ENCODE results near the gene C16orf54. TPM values are rescaled to one million over a fixed set of nuclear protein-coding genes. Genes with fewer than 3 reads are reported as not detected.
"Not testable (repeated sequence)": the region's sequence is repeated elsewhere in the genome, so short reads cannot be mapped to it uniquely, and the experiment has no call there.

The C16orf54 gene
- total RNA-seq, 2 experiments from 2014 or later, result 250 to 261 TPM

DNA sequence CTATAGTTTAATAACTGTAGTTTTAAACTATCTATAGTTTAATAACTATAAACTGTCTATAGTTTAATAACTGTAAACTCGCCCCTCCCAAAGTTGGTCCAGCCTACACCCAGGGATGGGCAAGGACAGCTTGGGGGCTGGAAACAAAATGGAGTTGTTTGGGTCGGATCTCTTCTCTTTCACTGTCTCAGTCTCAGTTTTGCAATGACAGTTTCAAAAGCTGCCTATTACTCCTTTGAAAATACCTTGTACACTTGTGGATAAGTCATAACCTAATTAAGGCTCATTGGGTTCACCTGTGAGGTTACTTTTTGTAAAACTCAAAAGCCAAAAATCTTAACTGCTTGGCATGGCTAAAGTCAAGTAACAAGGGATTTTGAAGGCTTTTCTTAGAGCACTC is 31.4 kb downstream of the C16orf54 start:
- Histone ChIP-seq H3K9me3 (ENCODE audit: control insufficient read depth in 1 of 2, insufficient read depth in 1 of 2, low read length in 2 of 2) (no peaks in the 10 kb centered on the region), H3K4me3 (ENCODE audit: low read length) (no peak overlapping the region), H3K4me1 (ENCODE audit: insufficient read depth, low read length) (peaks cover 9% of the 10 kb centered on the region), H3K36me3 (ENCODE audit: insufficient read depth, low read length) (no peaks in the 10 kb centered on the region), H3K27me3 (ENCODE audit: control insufficient read depth in 1 of 2, insufficient read depth in 2 of 2, low read length in 2 of 2) (no peaks in the 10 kb centered on the region), H3K27ac (ENCODE audit: low read depth in 1 of 2, low read length in 2 of 2) (no peak overlapping the region)
- Mint-ChIP-seq H3K27ac (no peak overlapping the region), H3K27me3 (no peaks in the 10 kb centered on the region), H3K9me3 (no peaks in the 10 kb centered on the region), H3K4me3 (no peak overlapping the region), H3K36me3 (ENCODE audit: low read depth) (no peaks in the 10 kb centered on the region), H3K4me1 (ENCODE audit: low read depth) (peaks cover 11% of the 10 kb centered on the region)
- DNase-seq (no peak), ATAC-seq (ENCODE audit: poor library complexity) (no peak)
- TF ChIP-seq, protein P1, sequence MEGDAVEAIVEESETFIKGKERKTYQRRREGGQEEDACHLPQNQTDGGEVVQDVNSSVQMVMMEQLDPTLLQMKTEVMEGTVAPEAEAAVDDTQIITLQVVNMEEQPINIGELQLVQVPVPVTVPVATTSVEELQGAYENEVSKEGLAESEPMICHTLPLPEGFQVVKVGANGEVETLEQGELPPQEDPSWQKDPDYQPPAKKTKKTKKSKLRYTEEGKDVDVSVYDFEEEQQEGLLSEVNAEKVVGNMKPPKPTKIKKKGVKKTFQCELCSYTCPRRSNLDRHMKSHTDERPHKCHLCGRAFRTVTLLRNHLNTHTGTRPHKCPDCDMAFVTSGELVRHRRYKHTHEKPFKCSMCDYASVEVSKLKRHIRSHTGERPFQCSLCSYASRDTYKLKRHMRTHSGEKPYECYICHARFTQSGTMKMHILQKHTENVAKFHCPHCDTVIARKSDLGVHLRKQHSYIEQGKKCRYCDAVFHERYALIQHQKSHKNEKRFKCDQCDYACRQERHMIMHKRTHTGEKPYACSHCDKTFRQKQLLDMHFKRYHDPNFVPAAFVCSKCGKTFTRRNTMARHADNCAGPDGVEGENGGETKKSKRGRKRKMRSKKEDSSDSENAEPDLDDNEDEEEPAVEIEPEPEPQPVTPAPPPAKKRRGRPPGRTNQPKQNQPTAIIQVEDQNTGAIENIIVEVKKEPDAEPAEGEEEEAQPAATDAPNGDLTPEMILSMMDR (IDR thresholded peaks at IDR 0.05), result no peak
- intact Hi-C loops (cut with DNase I, micrococcal nuclease), result no loop called here
- ChIA-PET CTCF (interaction anchor here (1.4 to 1.5 kb wide), 2 partner anchors 14 kb away, joined by 4 to 7 read pairs; no protein-coding TSS in a partner anchor), POLR2A (interaction anchor here (1.2 to 2.9 kb wide), 3 partner anchors 13 to 106 kb away, joined by 3 to 13 read pairs (median 8); partner anchors contain the start of genes KIF22 and MVP)

DNA sequence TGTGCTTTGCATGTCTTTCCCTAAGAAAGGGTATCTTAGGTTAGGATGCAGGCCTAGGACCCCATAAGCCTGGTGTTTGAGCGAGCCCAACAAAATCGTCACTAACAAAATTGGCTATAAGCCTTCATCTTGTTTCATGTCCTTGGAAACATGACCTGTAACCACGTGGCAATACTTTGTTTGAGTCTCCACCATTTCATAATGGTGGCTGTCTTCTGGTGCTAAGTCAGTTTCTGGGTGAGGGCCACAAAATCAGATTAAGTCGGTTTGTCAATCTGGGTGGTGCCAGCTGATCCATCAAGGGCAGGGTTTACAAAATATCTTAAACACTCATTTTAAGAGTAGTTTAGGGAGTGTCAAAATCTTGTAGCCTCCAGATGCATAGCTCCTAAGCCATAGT is 33.0 kb downstream of the C16orf54 start:
- no peak for ATAC-seq (ENCODE audit: poor library complexity)
- H3K4me3 Mint-ChIP-seq, result no peak overlapping the region
- ChIA-PET CTCF (interaction anchor here (0.9 to 1.7 kb wide), 6 partner anchors 9 to 78 kb away, joined by 3 to 6 read pairs (median 4); partner anchors contain the start of gene KIF22), POLR2A (interaction anchor here (2.0 to 4.5 kb wide), 2 partner anchors 12 to 26 kb away, joined by 8 to 41 read pairs; no protein-coding TSS in a partner anchor)
- Histone ChIP-seq H3K4me3 (ENCODE audit: low read length) (no peak overlapping the region), H3K27ac (ENCODE audit: low read depth in 1 of 2, low read length in 2 of 2) (no peak overlapping the region), H3K36me3 (ENCODE audit: insufficient read depth, low read length) (no peaks in the 10 kb centered on the region), H3K27me3 (ENCODE audit: control insufficient read depth in 1 of 2, insufficient read depth in 2 of 2, low read length in 2 of 2) (no peaks in the 10 kb centered on the region), H3K9me3 (ENCODE audit: control insufficient read depth in 1 of 2, insufficient read depth in 1 of 2, low read length in 2 of 2) (no peaks in the 10 kb centered on the region), H3K4me1 (ENCODE audit: insufficient read depth, low read length) (peaks cover 9% of the 10 kb centered on the region)
- no peaks in the 10 kb centered on the region for H3K27me3 Mint-ChIP-seq
- H3K4me1 Mint-ChIP-seq (ENCODE audit: low read depth), result peaks cover 11% of the 10 kb centered on the region
- TF ChIP-seq, protein P1 (IDR thresholded peaks at IDR 0.05), result no peak
- no peak for DNase-seq
- H3K27ac Mint-ChIP-seq, result no peak overlapping the region
- H3K36me3 Mint-ChIP-seq (ENCODE audit: low read depth), result no peaks in the 10 kb centered on the region
- intact Hi-C loops (cut with DNase I, micrococcal nuclease), result no loop called here
- no peaks in the 10 kb centered on the region for H3K9me3 Mint-ChIP-seq

DNA sequence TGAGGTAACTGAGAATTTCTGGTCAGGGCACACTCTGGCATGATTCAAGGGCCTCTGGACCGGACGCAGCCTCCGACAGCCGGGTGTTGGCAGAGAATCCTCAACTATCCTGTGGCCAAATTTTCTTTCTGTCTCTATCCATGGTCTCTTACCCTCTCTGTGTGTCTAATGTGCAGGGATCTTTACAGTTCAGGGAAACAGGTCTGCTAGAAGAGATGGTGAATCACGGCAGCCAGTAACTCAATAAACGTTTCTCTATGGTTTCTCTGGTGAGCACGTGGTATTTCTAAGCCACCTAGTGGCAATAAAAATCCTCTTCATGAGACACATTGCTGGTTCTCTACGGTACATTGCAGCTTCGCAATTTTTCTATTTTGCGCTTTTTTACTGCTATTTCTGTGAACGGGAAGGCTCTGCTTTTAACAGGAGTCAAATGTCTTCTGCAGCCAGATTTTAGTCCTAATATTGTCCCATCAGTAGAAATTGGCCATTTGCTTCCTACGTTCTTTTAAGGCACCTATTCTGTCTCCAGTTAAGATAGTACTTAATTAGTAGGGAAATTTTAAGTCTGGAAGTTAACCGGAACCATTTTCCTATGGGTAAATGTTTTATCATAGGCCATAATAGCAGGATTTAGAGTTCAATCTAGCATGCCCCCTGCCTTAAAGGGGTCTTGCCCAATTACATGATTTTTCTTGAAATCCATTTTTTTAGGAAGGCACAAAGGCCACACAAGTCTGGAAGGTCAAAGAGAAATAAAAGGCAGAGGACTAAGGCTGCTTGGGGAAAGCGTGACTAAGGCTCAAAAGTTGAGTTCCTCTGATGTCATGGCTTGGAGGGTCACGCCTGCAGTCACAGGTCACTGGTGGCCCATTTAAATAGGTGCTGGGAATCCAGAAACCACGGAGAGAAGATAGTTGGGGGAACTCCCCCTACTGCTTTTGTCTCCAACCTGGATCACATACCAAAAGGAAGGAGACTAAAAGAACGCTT is 35.3 kb downstream of the C16orf54 start:
- TF ChIP-seq, protein P1 (IDR thresholded peaks at IDR 0.05), result peak; percentile 74
- intact Hi-C loops (cut with DNase I, micrococcal nuclease), result loop anchor here (1.0 kb wide), 2 partner anchors 8 to 10 kb away; no protein-coding TSS in a partner anchor
- H3K4me1 ChIP-seq (ENCODE audit: insufficient read depth, low read length), result peaks cover 9% of the 10 kb centered on the region
- H3K4me3 Mint-ChIP-seq, result no peak overlapping the region
- peak; percentile 100 for ATAC-seq (ENCODE audit: poor library complexity)
- H3K27me3 ChIP-seq (ENCODE audit: control insufficient read depth in 1 of 2, insufficient read depth in 2 of 2, low read length in 2 of 2), result no peaks in the 10 kb centered on the region
- POLR2A ChIA-PET, result interaction anchor here (0.7 to 4.5 kb wide), 4 partner anchors 10 to 115 kb away, joined by 3 to 41 read pairs (median 6); partner anchors contain the start of gene KIF22
- H3K4me3 ChIP-seq (ENCODE audit: low read length), result no peak overlapping the region
- CTCF ChIA-PET, result interaction anchor here (0.6 to 1.9 kb wide), 8 partner anchors 10 to 129 kb away, joined by 3 to 27 read pairs (median 4); partner anchors contain the start of genes KIF22 and PAGR1
- no peaks in the 10 kb centered on the region for H3K36me3 ChIP-seq (ENCODE audit: insufficient read depth, low read length)
- no peaks in the 10 kb centered on the region for H3K9me3 ChIP-seq (ENCODE audit: control insufficient read depth in 1 of 2, insufficient read depth in 1 of 2, low read length in 2 of 2)
- peak overlapping the region; percentile 35 for H3K27ac Mint-ChIP-seq
- H3K36me3 Mint-ChIP-seq (ENCODE audit: low read depth), result no peaks in the 10 kb centered on the region
- H3K9me3 Mint-ChIP-seq, result no peaks in the 10 kb centered on the region
- H3K27me3 Mint-ChIP-seq, result no peaks in the 10 kb centered on the region
- peaks cover 11% of the 10 kb centered on the region for H3K4me1 Mint-ChIP-seq (ENCODE audit: low read depth)
- no peak overlapping the region for H3K27ac ChIP-seq (ENCODE audit: low read depth in 1 of 2, low read length in 2 of 2)
- peak in 7 of 14 experiments; percentile 11 to 84 (median 63) for DNase-seq

DNA sequence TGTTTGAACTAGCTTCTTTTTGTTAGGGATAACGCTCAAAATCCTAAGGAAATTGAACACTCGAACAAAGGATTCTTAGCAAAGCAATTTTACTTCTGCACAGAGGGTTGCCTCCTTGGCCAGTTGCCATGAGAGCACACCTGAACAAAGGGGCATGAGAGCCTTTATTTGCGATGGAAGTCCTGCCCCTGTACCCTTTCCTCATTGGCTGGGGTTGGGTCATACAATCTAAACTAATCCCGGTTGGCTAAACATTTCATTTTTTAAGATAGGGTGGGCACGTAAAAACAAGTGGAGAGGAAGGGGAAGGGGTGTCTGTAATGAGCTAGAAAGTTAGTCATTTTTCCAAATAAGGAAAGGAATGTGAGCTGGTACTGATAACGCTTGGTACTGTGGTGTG is 36.1 kb downstream of the C16orf54 start:
- H3K36me3 ChIP-seq (ENCODE audit: insufficient read depth, low read length); H3K36me3 Mint-ChIP-seq (ENCODE audit: low read depth); H3K9me3 Mint-ChIP-seq; H3K27me3 ChIP-seq (ENCODE audit: control insufficient read depth in 1 of 2, insufficient read depth in 2 of 2, low read length in 2 of 2); DNase-seq; H3K27me3 Mint-ChIP-seq; H3K27ac Mint-ChIP-seq; ATAC-seq (ENCODE audit: poor library complexity); H3K4me3 ChIP-seq (ENCODE audit: low read length); H3K9me3 ChIP-seq (ENCODE audit: control insufficient read depth in 1 of 2, insufficient read depth in 1 of 2, low read length in 2 of 2); H3K27ac ChIP-seq (ENCODE audit: low read depth in 1 of 2, low read length in 2 of 2); H3K4me1 ChIP-seq (ENCODE audit: insufficient read depth, low read length); H3K4me3 Mint-ChIP-seq: not testable (repeated sequence)
- ChIA-PET CTCF (interaction anchor here (1.5 to 1.9 kb wide), 2 partner anchors 9 to 76 kb away, joined by 9 to 27 read pairs; no protein-coding TSS in a partner anchor), POLR2A (interaction anchor here (1.6 to 4.5 kb wide), 2 partner anchors 9 to 81 kb away, joined by 8 to 41 read pairs; partner anchors contain the start of gene KIF22)
- peaks cover 14% of the 10 kb centered on the region for H3K4me1 Mint-ChIP-seq (ENCODE audit: low read depth)
- intact Hi-C loops (cut with DNase I, micrococcal nuclease), result loop anchor here (1.0 kb wide), 2 partner anchors 7 to 9 kb away; no protein-coding TSS in a partner anchor

Measured in CD4-positive, alpha-beta T cell (primary cell).